Measurements from ENCODE around the gene RNF121.
A peak's percentile ranks its signal among the peaks of the same experiment; 100 is the strongest.

RNF121 gene

GRCh38 chr11:72039856-72040401, 111.1 kb downstream of the RNF121 start:
- no peak for DNase-seq

GRCh38 chr11:72040491-72041363, 111.9 kb downstream of the RNF121 start:
- peak; percentile 98 for DNase-seq

- peak; percentile 94 for DNase-seq
Measured at GRCh38 chr11:72041364-72042063, 112.7 kb downstream of the RNF121 start.

DNA sequence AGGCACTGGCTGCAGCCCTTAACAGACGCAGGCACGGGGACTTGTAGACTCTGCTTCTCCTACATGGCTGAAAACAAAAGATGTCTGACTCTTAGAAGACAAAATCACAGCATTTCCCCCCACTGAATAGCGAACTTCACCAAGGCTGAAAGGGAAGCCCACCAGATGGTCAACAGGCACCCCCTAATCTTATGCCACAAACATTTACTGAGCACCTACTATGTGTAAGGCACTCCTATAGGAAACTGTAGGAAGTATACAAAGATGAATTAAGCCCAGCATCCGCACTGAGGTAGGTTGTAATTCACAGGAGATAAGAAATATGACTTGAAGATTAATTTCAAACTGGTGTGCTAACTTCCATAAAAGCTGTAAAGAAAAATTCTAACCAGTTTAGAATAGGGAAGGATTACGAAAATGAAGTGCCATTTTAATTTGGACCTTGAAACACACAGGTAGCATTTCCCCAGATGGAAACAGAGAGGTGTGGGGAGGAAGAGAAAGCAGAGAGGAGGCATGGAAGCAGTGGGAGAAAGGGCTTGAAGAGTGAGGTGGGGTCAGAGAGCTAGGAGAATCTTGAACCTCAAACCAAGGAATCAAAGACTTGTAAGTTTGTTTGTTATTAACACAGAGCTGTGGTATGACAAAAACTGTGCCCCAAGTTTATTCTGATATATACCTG, 113.4 kb downstream of the RNF121 start:
- DNase-seq, result no peak

DNA sequence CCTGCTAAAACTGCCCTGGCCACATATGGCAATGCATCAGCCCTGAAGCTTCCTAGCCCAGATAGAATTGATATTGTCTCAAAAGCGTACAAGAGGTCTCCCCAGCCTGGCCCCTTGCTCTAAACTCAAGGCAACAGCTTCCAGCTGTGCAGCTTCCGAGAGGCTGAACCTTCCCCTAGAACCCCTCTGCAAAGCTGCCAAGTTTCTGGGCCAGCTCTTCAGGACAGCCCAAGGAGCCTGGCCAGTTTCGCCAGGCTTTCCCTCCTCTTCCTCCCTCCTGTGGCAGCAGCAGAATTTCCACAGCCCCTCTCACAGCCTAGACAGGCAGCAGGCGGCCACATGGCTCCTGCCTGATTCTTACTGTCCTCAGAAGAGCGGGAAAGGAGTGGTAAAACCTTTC, 117.0 kb downstream of the RNF121 start:
- peak; percentile 58 for DNase-seq

Measured in right hindlimb (tissue), 1 donor.